ENCODE measurements around the gene EPB41L4A. TPM values are rescaled to one million over a fixed set of nuclear protein-coding genes. Genes with fewer than 3 reads are reported as not detected.

EPB41L4A gene
- total RNA-seq, 1 donor from 2014 or later = 2.7 TPM

GRCh38 chr5:112221128-112221527, 197.9 kb downstream of the EPB41L4A start:
- no peak overlapping the region for H3K27ac Mint-ChIP-seq (ENCODE audit: unreplicated experiment)
- H3K4me1 Mint-ChIP-seq (ENCODE audit: unreplicated experiment) = peaks cover 8% of the 10 kb centered on the region
- H3K36me3 Mint-ChIP-seq (ENCODE audit: unreplicated experiment) = no peaks in the 10 kb centered on the region
- TF ChIP-seq CTCF (IDR thresholded peaks at IDR 0.05) = no peak
- no peak overlapping the region for H3K4me3 Mint-ChIP-seq (ENCODE audit: unreplicated experiment)
- no peaks in the 10 kb centered on the region for H3K27me3 Mint-ChIP-seq (ENCODE audit: unreplicated experiment)
- no peak for DNase-seq (ENCODE audit: extremely low spot score, unreplicated experiment)
- H3K9me3 Mint-ChIP-seq (ENCODE audit: unreplicated experiment) = no peaks in the 10 kb centered on the region

- H3K27me3 Mint-ChIP-seq (ENCODE audit: unreplicated experiment) = no peaks in the 10 kb centered on the region
- no peak overlapping the region for H3K4me3 Mint-ChIP-seq (ENCODE audit: unreplicated experiment)
- H3K27ac Mint-ChIP-seq (ENCODE audit: unreplicated experiment) = no peak overlapping the region
- peaks cover 8% of the 10 kb centered on the region for H3K4me1 Mint-ChIP-seq (ENCODE audit: unreplicated experiment)
- no peaks in the 10 kb centered on the region for H3K36me3 Mint-ChIP-seq (ENCODE audit: unreplicated experiment)
- H3K9me3 Mint-ChIP-seq (ENCODE audit: unreplicated experiment) = no peaks in the 10 kb centered on the region
- DNase-seq (ENCODE audit: extremely low spot score, unreplicated experiment) = no peak
- no peak for TF ChIP-seq CTCF (IDR thresholded peaks at IDR 0.05)
These were observed 200.1 kb downstream of the EPB41L4A start for GRCh38 chr5:112219000-112219399.

- Mint-ChIP-seq H3K9me3 (ENCODE audit: unreplicated experiment) (no peaks in the 10 kb centered on the region), H3K36me3 (ENCODE audit: unreplicated experiment) (no peaks in the 10 kb centered on the region), H3K4me3 (ENCODE audit: unreplicated experiment) (no peak overlapping the region), H3K27me3 (ENCODE audit: unreplicated experiment) (no peaks in the 10 kb centered on the region), H3K27ac (ENCODE audit: unreplicated experiment) (no peak overlapping the region), H3K4me1 (ENCODE audit: unreplicated experiment) (peaks cover 8% of the 10 kb centered on the region)
- TF ChIP-seq CTCF (IDR thresholded peaks at IDR 0.05) = no peak
- DNase-seq (ENCODE audit: extremely low spot score, unreplicated experiment) = no peak
These were observed 201.1 kb downstream of the EPB41L4A start for GRCh38 chr5:112217843-112218579.

GRCh38 chr5:112216140-112216539, 202.9 kb downstream of the EPB41L4A start:
- Mint-ChIP-seq H3K4me3 (ENCODE audit: unreplicated experiment) (no peak overlapping the region), H3K36me3 (ENCODE audit: unreplicated experiment) (no peaks in the 10 kb centered on the region), H3K9me3 (ENCODE audit: unreplicated experiment) (no peaks in the 10 kb centered on the region), H3K4me1 (ENCODE audit: unreplicated experiment) (peaks cover 4% of the 10 kb centered on the region), H3K27me3 (ENCODE audit: unreplicated experiment) (no peaks in the 10 kb centered on the region), H3K27ac (ENCODE audit: unreplicated experiment) (no peak overlapping the region)
- no peak for TF ChIP-seq CTCF (IDR thresholded peaks at IDR 0.05)
- no peak for DNase-seq (ENCODE audit: extremely low spot score, unreplicated experiment)

- H3K27me3 Mint-ChIP-seq (ENCODE audit: unreplicated experiment) = peaks cover 4% of the 10 kb centered on the region
- H3K9me3 Mint-ChIP-seq (ENCODE audit: unreplicated experiment) = no peaks in the 10 kb centered on the region
- DNase-seq (ENCODE audit: extremely low spot score, unreplicated experiment) = no peak
- H3K4me1 Mint-ChIP-seq (ENCODE audit: unreplicated experiment) = peaks cover 3% of the 10 kb centered on the region
- TF ChIP-seq CTCF (IDR thresholded peaks at IDR 0.05) = peak; percentile 82
- no peaks in the 10 kb centered on the region for H3K36me3 Mint-ChIP-seq (ENCODE audit: unreplicated experiment)
- H3K27ac Mint-ChIP-seq (ENCODE audit: unreplicated experiment) = no peak overlapping the region
- H3K4me3 Mint-ChIP-seq (ENCODE audit: unreplicated experiment) = no peak overlapping the region
These were observed 208.6 kb downstream of the EPB41L4A start for GRCh38 chr5:112210430-112211005.

Measured in osteocyte (in vitro differentiated cells).